CD4-positive, alpha-beta T cell (primary cell): ENCODE measurements around the gene DBT. TPM values are rescaled to one million over a fixed set of nuclear protein-coding genes. Genes with fewer than 3 reads are reported as not detected.

Source experiments
- ATAC-seq: fragments of 200-7000 bp; cut with Tn5 transposase; one replicate; pipeline ENCODE4 v1.10.0; 2022; ENCODE audit warnings: mild to moderate bottlenecking; ENCODE audit not compliant: poor library complexity
- CTCF ChIA-PET: fragments of 350-600 bp; sonication (Branson Sonifier 250); formaldehyde crosslinking; loops from one replicate; lab custom pipeline; 2021; ENCODE audit warnings: antibody characterized with exemption, inconsistent platforms; lab: Charles Lee
- POLR2A ChIA-PET: fragments of 350-600 bp; sonication (Branson Sonifier 250); formaldehyde crosslinking; loops from one replicate; lab custom pipeline; 2021; ENCODE audit warnings: antibody characterized with exemption, inconsistent platforms; lab: Charles Lee
- DNase-seq, 14 experiments: peaks; one replicate each; pipeline ENCODE4 v3.0.0-alpha.2; 2013 to 2020; ENCODE audit warnings: mixed read lengths in 2 of 14
- H3K27ac ChIP-seq, 2 donors: one replicate each; pipeline versions ENCODE4 v1.5.1 to v1.7.0; 2013; ENCODE audit warnings: low read length in 2 of 2, low read depth in 1 of 2, mild to moderate bottlenecking in 1 of 2
- H3K27me3 ChIP-seq, 2 experiments: 1 replicate in 1 of 2; 2 replicates in 1 of 2; pipeline versions ENCODE4 v1.6.1 to v1.7.0; 2013; ENCODE audit warnings: low read length in 2 of 2, control low read depth in 1 of 2, mild to moderate bottlenecking in 1 of 2, moderate library complexity in 1 of 2; ENCODE audit not compliant: insufficient read depth in 2 of 2, control insufficient read depth in 1 of 2
- H3K36me3 ChIP-seq: one replicate; pipeline ENCODE4 v1.6.1; 2013; ENCODE audit warnings: low read length, control low read depth; ENCODE audit not compliant: insufficient read depth
- H3K4me1 ChIP-seq: one replicate; pipeline ENCODE4 v1.6.1; 2013; ENCODE audit warnings: low read length, control low read depth; ENCODE audit not compliant: insufficient read depth
- H3K4me3 ChIP-seq: one replicate; pipeline ENCODE4 v1.5.1; 2013; ENCODE audit warnings: mild to moderate bottlenecking, low read length, moderate library complexity
- H3K9me3 ChIP-seq, 2 experiments: 1 replicate in 1 of 2; 2 replicates in 1 of 2; pipeline versions ENCODE4 v1.6.1 to v1.7.0; 2013; ENCODE audit warnings: low read length in 2 of 2, mild to moderate bottlenecking in 2 of 2, control low read depth in 1 of 2, moderate library complexity in 1 of 2; ENCODE audit not compliant: control insufficient read depth in 1 of 2, insufficient read depth in 1 of 2
- H3K27ac Mint-ChIP-seq: one replicate; pipeline ENCODE4 v1.8.0; 2020; ENCODE audit warnings: mixed read lengths
- H3K27me3 Mint-ChIP-seq: one replicate; pipeline ENCODE4 v1.8.0; 2021; ENCODE audit warnings: mixed read lengths
- H3K36me3 Mint-ChIP-seq: one replicate; pipeline ENCODE4 v1.8.0; 2021; ENCODE audit warnings: low read depth, mixed read lengths
- H3K4me1 Mint-ChIP-seq: one replicate; pipeline ENCODE4 v1.8.0; 2021; ENCODE audit warnings: low read depth, mixed read lengths
- H3K4me3 Mint-ChIP-seq: one replicate; pipeline ENCODE4 v1.8.0; 2020; ENCODE audit warnings: mild to moderate bottlenecking, mixed read lengths
- H3K9me3 Mint-ChIP-seq: one replicate; pipeline ENCODE4 v1.8.0; 2020; ENCODE audit warnings: mixed read lengths
- CTCF ChIP-seq: fragments of 200-600 bp; IDR thresholded peaks from one replicate; pipeline ENCODE4 v1.8.0; 2022; ENCODE audit warnings: antibody characterized with exemption, mild to moderate bottlenecking
- intact Hi-C, 2 experiments: fragments of 100-400 bp; cut with DNase I in 1 of 2; cut with micrococcal nuclease in 1 of 2; formaldehyde crosslinking; loops; one replicate each; pipeline versions ENCODE4 v1.15.1 to v1.9.0; 2023 to 2025; cut with DNase I, micrococcal nuclease
- total RNA-seq, 174 experiments: library from RNA in 2 of 174; stranded (reverse) in 2 of 174; gene quantifications; one replicate each; pipeline ENCODE4 v1.2.3 and lab custom pipeline; 2021 to 2026

DBT gene
- total RNA-seq, 2 experiments from 2014 or later = 5.3 to 5.4 TPM

GRCh38 chr1:100146958-100147357 is 102.7 kb downstream of the DBT start:
- no peak for ATAC-seq
- no peak overlapping the region for H3K4me3 ChIP-seq
- H3K4me1 ChIP-seq = no peaks in the 10 kb centered on the region
- DNase-seq = no peak
- TF ChIP-seq CTCF = no peak
- H3K36me3 ChIP-seq = peaks cover 75% of the 10 kb centered on the region
- POLR2A ChIA-PET = no interaction called here
- H3K27me3 Mint-ChIP-seq = no peaks in the 10 kb centered on the region
- H3K27ac Mint-ChIP-seq = no peak overlapping the region
- CTCF ChIA-PET = no interaction called here
- intact Hi-C loops = no loop called here
- H3K9me3 Mint-ChIP-seq = no peaks in the 10 kb centered on the region
- H3K36me3 Mint-ChIP-seq = peaks cover 76% of the 10 kb centered on the region
- no peak overlapping the region for H3K27ac ChIP-seq
- no peaks in the 10 kb centered on the region for H3K9me3 ChIP-seq
- H3K27me3 ChIP-seq = no peaks in the 10 kb centered on the region
- H3K4me1 Mint-ChIP-seq = peaks cover 9% of the 10 kb centered on the region
- H3K4me3 Mint-ChIP-seq = no peak overlapping the region

- intact Hi-C loops = no loop called here
- H3K4me3 ChIP-seq = no peak overlapping the region
- H3K36me3 Mint-ChIP-seq = peaks cover 80% of the 10 kb centered on the region
- ATAC-seq (no peak), DNase-seq (no peak)
- CTCF ChIA-PET = no interaction called here
- H3K9me3 ChIP-seq = no peaks in the 10 kb centered on the region
- H3K9me3 Mint-ChIP-seq = no peaks in the 10 kb centered on the region
- POLR2A ChIA-PET = no interaction called here
- H3K4me1 Mint-ChIP-seq = peaks cover 14% of the 10 kb centered on the region
- H3K27me3 Mint-ChIP-seq = no peaks in the 10 kb centered on the region
- H3K4me3 Mint-ChIP-seq = no peak overlapping the region
- peaks cover 88% of the 10 kb centered on the region for H3K36me3 ChIP-seq
- H3K4me1 ChIP-seq = no peaks in the 10 kb centered on the region
- no peak overlapping the region for H3K27ac ChIP-seq
- no peak overlapping the region for H3K27ac Mint-ChIP-seq
- TF ChIP-seq CTCF = no peak
- H3K27me3 ChIP-seq = no peaks in the 10 kb centered on the region
These were observed 104.5 kb downstream of the DBT start for GRCh38 chr1:100145116-100145515.

- no peak overlapping the region for H3K4me3 ChIP-seq
- H3K36me3 ChIP-seq = peaks cover 95% of the 10 kb centered on the region
- H3K4me1 ChIP-seq = no peaks in the 10 kb centered on the region
- peaks cover 18% of the 10 kb centered on the region for H3K4me1 Mint-ChIP-seq
- no peak for ATAC-seq
- no peaks in the 10 kb centered on the region for H3K27me3 ChIP-seq
- no peaks in the 10 kb centered on the region for H3K9me3 ChIP-seq
- H3K27me3 Mint-ChIP-seq = no peaks in the 10 kb centered on the region
- CTCF ChIA-PET = no interaction called here
- intact Hi-C loops = no loop called here
- TF ChIP-seq CTCF = no peak
- H3K27ac ChIP-seq = no peak overlapping the region
- no peaks in the 10 kb centered on the region for H3K9me3 Mint-ChIP-seq
- H3K27ac Mint-ChIP-seq = peak overlapping the region; percentile 39
- DNase-seq = no peak
- POLR2A ChIA-PET = interaction anchor here (0.6 kb wide), 1 partner anchor 9 kb away, joined by 3 read pairs; the partner anchor contains the start of gene TRMT13
- H3K36me3 Mint-ChIP-seq = peaks cover 90% of the 10 kb centered on the region
- no peak overlapping the region for H3K4me3 Mint-ChIP-seq
These were observed 107.3 kb downstream of the DBT start for GRCh38 chr1:100142343-100142742.
